GM21447 (cell line): Measurements from ENCODE around the gene TBCA.
A peak's percentile ranks its signal among the peaks of the same experiment; 100 is the strongest.
"Not testable (repeated sequence)": the region's sequence is repeated elsewhere in the genome, so short reads cannot be mapped to it uniquely, and the experiment has no call there.

Source experiments
- ATAC-seq: cut with Tn5 transposase; IDR thresholded peaks from one replicate; pipeline ENCODE4 v1.9.1; 2021; ENCODE audit not compliant: unreplicated experiment

The TBCA gene

DNA sequence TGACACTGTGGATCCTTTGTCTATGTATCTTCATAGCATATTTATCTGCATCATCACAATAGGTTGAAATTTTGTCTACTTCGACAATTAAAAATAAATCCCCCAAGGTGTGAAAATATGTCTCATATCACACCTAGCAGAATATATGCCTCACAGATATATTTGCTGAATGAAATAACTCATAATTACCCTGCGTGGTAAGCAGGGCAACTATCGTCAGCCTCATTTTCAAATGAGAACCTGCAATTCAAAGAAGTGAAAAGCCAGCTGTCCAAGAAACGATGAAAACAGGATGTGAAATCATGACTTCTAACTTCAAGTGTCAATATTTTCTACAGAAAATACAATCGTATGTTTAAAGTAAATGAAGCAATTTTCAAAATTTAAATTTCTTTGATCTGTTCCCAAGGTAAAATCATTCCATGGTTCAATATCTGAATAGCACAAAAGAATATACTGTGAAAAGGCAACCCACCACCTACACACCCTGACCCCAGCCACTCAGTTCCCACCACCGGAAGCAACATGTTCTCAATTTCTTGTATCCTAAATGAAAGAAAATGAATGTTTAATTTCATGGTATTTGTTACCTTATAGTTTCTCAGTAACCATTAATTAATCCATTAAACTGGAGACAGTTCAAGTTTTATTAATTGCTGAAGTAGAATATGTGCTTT, 57.1 kb downstream of the TBCA start:
- ATAC-seq, result peak; percentile 79

DNA sequence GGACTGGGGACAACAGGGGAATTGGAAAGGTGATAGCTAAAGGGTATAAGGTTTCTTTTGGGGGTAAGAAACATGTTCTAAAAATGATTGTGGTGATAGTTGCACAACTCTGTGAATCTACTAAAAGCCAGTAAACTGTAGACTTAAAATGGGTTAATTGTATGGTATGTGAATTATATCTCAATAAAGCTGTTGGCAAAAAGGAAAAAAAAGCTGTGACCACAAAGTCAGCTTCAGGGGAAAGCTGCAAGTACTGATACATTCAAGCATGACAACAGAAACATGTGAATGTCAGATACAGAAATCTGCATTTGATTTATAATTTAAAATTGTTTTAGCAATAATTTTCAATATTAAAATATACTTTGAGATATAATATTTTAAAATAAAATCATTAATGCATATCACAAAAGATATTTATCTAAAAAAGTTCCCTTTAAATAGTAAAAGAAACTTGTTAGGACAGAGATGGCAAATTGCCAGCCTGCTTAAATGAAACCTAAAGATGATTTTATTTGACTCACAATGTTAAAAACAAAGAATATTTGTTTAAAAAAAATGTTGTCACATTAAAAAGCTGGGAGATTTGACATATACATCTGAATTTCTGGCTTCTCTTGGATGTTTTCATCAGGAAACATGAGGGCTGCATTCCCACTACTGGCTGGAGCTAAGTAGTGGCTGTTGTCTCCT, 66.0 kb downstream of the TBCA start:
- ATAC-seq, result no peak

DNA sequence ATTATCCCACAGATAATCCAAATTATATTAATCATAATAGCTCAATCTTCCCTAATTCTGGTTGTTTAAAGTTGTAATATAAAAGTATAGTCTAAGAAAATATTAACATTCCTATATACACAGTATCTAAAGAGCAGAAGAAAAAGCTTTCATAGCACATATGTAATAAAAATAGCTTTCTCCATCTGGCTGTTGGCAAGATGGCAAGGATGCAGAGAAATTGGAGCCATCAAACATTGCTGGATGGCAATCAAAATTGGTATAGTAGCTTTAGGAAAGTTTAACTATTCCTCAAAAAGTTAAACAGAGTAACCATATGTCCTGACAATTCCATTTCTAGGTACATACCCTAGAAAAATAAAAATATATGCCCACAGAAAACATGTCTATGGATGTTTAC, 66.8 kb downstream of the TBCA start:
- ATAC-seq, result no peak

DNA sequence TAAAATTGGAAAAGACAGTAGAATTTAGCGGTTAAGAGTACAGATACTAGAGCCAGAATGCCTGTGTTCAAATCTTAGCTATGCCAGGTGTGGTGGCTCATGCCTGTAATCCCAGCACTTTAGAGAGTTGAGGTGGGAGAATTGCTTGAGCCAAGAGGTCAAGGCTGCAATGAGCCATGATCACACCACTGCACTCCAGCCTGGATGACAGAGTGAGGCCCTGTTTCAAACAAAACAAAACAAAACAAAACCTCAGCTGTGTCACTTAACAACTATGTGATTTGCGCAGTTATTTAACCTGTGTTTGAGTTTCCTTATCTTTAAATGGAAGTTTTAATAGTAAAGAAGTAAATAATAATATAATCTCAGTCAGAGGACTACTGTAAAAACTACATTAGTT, 68.3 kb downstream of the TBCA start:
- no peak for ATAC-seq

DNA sequence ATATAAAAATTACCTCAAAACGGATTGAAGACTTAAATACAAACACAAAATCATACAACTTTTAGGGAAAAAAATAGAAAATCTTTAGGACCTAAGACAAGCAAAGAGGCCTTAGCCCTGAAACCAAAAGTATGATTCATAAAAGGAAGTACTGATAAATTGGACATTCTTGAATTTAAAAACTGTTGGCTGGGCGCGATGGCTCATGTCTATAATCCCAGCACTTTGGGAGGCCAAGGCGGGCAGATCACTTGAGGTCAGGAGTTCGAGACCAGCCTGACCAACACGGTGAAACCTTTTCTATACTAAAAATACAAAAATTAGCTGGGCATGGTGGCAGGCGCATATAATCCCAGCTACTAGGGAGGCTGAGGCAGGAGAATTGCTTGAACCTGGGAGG, 76.6 kb downstream of the TBCA start:
- not testable (repeated sequence) for ATAC-seq

DNA sequence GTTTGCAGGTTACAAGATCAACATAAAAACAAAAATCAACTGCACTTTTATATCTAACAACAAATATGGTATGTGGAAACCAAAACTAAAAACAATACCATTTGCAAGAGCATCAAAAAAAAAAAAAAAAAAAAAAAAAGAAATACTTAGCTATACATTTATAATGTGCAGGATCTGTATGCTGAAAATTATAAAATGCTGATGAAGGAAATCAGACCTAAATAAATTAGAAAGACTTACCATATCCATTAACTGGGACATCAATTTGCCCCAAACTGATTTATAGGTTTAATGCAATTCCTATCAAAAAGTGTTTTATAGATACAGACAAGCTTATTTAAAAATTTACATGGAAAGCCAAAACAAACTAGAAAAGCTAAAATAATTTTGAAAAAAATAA, 77.2 kb downstream of the TBCA start:
- ATAC-seq, result no peak

DNA sequence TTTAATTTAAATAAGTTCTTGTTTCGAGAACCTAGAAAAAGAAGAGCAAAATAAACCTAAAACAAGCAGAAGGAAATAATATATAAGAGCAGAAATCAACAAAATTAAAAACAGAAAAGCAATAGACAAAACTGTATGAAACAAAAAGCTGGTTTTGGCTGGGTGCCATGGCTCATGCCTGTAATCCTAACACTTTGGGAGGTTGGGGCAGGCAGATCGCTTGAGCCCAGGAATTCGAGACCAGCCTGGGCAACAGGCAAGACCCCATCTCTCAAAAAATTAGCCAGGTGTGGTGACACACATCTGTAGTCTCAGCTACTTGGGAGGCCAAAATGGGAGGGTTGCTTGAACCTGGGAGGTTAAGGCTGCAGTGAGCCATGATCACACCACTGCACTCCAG, 78.4 kb downstream of the TBCA start:
- ATAC-seq, result no peak

DNA sequence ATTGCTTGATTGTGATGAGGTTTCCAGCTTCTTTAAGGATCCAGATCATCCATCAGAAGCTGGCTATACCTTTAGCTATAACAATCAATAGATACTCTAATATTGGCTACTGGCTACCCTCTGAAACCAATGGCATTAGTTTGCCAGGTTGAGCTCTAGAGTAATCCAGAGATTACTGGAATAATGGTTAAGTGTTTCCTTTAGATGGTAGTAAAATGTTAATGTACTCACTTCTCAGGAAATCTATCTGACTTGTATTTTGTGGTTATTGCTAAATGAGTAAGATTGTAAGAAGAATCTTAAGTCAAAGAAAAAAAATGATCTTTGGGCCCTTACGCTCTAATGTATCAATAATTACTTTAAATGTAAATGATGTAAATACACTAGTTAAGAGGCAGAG, 80.0 kb downstream of the TBCA start:
- no peak for ATAC-seq

DNA sequence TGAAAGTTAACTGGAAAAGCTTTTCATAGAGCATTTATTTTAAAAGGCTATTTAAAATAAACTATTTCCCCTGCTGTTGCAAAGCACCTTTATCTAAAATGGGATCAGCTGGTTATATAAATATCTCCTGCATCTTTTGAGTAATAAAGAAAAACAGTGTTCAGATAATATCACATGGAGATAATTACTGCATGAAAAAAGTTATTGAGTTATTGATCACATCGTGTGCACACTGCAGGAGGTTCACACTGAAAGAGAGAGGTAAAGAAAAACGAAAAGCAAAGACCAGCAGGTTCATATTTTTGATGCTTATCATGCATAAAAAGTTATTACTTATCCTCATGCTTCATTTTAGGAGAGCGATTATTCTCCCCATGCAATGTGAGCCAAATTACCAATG, 82.2 kb downstream of the TBCA start:
- ATAC-seq, result no peak

DNA sequence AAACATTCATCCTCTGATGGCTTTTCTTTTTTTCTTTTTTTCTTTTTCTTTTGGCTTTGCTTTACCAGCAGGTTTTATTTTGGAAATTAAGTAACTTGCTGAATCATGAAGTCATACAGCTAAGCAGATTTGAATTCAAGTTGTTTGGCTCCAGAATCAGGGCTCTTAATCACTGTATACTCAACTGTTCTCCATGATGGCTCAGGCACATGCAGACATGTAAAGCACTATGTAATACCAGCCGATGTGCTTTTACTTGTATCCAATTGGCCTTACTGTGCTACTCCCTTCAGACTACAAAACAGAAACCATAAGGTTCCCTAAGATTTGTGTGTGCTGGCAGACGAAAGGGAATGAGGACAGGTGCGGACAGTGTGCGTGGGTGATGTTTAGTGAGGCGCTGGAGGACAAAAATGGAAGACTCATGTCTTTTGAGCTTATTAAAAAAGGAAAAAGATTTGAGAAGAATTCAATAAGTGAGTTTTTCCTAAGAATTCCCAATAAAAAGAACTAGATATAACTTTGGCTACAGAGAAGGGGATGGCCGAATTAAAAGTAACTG, 92.9 kb downstream of the TBCA start:
- ATAC-seq, result no peak

DNA sequence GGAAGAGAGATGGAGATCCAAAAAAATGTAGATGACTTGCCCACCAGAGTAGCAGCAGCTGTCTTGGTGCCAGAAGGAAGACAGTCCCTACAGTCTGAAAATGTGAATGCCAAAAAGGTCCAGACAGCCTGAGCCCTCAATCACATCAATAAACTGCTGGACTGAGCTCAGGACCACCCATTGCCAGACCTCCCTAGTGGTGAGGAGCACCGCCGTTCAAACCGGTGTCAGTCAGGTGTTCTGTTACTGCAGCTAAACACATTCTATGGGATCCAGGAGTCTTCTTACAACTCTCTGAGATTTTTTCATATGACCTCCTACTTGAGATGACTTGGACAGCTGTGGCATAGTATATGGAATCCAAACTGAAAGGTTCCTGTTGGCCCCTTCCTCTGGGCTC, 105.6 kb downstream of the TBCA start:
- ATAC-seq, result no peak

DNA sequence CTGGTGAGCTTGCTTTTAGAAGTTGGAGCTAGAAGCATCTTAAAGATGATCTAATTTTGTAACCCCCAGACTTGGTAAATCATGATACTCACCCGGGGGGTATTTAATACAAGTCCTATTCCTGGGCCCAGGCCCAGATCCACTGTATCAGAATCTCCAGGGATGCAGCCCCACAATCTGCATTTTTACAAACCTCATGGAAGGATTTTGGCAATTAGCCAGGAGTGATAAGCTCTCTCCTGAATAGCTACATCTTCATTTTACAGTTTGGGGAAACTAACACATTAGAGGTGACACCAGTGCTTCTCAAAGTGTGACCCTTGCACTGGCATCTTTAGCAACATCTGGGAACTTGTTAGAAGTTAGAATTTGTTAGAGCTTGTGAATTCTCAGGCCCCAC, 106.5 kb downstream of the TBCA start:
- no peak for ATAC-seq

DNA sequence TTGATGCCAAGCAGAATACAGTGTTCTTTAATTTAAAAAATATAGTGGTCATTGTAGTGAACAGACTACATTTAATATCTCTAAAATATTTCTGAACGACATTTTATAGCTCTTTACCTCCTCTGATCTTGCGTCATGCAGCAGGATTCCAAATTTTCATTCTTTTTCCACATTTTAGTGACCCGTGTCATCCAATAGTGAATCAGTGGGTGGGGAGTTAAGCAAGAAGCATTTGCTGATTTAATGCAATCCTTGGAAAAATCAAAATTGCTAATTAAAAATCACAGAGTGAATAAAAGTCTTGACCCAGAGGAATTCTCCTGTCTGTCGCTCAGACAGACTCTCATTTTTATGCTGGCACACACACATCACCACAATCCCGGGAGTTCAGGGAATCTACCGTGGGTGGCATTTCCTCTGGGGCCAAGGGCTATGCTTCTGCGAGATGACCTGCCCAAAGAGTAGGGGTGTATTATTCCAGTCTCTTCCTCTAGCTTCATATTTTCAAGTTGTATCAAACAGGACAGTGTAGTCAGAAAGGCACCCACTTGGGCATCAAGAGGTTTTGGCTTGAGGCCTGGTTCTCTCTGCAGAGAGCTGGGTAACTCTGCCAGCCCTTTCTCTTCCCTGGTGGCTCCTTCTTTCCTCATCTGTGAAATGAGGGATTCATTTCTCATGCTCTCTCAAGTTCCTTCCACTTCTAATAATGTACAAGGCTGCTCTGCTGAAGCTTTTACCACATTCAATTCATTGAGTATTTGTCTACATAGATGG, 112.9 kb downstream of the TBCA start:
- ATAC-seq, result no peak

DNA sequence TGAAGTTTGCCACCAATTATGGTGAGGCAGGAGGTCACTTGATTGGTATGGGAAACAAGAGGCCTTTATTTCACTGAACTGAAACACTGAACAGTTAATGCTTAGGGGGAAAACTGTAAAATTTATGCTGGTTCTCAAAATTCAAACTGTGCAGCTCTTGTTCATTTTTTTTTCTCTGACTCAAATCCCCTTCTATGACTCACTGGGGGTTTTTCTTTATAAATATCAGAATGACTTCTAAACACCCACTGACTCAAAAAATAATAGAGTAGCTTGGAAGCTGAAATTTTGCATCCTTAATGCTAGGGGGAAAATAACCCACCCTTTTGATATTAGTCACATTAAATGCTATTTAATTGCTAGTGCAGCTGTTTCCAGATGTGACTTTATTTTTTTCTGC, 113.5 kb downstream of the TBCA start:
- ATAC-seq, result no peak

DNA sequence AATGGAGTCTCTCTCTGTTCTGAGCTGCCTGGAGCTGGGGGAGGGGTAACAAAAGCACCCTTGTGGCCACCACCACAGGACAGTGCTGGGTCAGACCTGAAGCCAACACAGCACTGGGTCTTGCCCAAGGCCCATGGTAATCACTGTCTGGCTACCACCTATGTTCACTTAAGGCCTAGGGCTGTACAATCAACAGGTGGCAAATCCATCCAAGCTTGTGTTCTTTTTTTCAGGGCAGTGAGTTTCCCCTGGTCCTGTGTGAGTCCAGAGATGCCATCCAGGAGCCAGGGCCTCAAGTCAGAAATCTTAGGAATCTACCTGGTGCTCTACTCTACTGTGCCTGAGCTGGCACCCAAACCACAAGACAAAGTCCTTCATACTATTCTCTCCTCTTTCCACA, 117.5 kb downstream of the TBCA start:
- ATAC-seq, result no peak

DNA sequence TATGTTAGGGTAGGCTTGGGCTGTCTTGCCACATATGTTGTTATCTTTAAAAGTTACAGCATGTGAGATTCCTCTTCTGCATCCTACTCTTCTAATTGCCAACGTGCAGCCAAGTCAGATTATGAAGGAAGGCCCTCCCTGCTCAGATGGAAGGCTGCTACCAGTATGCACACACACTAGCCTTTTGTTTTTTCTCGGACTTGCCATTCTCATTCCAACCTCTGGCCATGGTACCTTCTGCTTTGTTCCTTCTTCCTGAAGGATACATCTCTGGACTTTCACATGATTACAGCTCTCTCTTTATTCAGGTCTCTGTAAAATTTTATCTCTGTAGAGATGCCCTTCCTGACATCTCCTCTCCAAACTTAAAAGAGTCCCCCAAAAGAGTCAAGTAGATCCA, 124.8 kb downstream of the TBCA start:
- no peak for ATAC-seq

DNA sequence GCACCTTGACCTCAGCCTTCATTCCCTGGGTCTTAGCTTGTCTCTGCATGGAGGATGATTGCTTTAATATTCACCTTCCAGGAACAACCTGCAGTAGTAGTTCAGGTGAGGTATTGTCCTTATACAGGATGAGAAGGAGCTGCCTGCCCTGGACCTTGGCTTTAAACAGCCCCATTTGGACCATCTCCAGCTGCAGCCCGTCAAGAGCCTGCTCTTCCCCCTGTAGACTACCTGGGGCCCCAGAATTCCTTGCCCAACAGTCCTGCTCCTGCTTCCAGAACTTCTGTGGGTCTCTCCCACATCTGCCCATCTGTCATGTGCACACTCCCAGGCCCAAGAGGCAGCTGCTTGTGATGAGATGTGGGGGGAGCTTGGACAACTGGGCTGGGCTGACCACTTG, 125.5 kb downstream of the TBCA start:
- no peak for ATAC-seq

DNA sequence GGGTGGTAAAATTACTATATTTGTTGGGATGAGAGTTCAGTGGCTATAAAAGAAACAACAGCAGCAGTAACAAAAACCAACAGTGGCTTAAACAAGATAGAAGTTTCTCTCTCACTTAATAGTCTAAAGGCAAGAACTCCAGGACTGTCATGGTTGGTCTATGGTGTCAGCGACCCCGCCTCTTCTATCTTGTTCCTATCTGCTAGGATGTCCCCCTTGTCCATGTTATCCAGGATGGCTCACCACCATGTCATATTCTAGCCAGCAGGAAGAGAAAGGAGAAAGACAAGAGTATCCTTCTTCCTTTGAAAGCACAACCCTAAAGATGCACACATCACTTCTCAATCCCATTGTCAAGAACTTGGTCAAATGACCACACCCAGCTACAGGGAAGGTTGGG, 126.4 kb downstream of the TBCA start:
- ATAC-seq, result no peak

DNA sequence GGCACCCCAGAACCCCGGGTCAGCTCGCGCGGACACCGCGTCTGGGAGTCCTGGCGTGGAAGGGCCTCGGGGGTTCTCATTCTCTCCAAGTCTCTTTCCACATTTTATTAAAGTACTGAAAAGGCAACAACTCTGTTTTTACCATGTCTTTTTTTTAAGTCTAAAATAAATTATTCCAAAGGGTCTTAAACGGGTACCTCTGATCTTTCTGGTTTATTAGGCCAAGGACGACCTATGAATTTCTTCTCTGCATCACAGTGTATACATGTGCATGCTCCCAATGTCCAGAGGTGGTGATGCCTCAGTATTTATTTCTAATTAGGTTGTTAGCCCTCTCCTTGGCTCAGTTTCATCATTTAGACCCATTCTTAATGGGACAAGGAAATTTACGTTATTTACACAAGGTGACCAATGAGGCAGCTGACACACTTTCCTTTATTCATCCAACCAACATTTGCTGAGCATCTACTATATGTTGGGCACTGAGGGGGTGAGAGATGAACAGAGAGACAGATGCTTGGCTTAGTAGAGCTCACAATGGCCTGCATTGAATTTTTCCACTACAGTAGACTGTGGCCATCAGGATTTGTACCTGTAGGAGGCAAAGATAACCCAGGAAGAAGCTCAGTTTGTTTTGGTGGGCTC, 130.0 kb downstream of the TBCA start:
- ATAC-seq, result no peak

DNA sequence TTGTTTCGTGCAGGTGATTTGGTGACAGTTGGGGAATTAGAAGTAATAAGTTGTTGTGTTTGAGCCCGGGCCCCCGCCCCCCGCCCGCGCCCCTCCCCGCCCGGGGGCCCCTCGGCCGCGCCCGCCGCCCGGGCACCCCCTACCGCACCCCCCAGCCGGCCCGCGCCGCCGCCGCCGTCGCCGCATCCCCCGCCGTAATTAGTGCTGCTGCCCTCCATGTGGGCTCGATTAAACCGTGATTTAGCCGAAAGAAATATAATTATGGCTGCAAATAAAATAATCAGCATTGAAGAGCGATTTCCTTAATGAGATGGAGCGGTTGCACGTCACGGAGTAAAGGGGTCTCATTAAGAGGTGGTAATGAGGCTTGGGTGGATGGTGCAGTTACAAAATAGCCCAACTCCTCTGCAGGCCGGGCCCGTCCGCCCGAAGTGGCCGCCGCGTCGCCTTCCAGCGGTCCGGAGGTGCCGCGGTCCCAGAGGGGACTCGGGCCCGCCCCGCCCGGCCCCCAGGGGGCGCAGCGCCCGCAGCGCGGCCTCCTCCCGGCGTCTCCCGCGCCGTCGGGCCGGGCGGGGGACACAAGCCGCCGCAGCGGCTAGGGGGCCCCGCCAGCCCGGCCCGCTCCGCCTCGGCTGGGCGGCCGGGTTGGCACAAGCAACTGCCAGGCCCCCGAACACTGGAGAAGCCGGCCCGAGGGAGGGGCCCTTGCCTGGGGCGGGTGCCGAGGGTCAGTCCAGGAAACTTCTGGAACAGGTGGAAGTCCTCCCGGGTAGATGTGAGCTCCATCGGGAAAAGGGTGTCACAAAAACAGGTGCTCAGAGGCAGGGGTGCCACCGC, 130.8 kb downstream of the TBCA start:
- no peak for ATAC-seq
